Calu3 (cell line): Measurements from ENCODE around the gene ADARB1. TPM values are rescaled to one million over a fixed set of nuclear protein-coding genes. Genes with fewer than 3 reads are reported as not detected.

Experiments used
- BruUV-seq: library from RNA; stranded (reverse); fragments of 400-500 nt; replicated peaks from 2 replicates; lab custom pipeline; 2021; lab: Mats Ljungman, UMichigan
- CTCF ChIA-PET: fragments of 300-600 bp; sonication (Branson Sonifier 250); formaldehyde crosslinking; loops from one replicate; lab custom pipeline; 2022; ENCODE audit warnings: antibody characterized with exemption; lab: Charles Lee
- DNase-seq: peaks from one replicate; pipeline ENCODE4 v3.0.0; 2022
- H3K27ac Mint-ChIP-seq: one replicate; pipeline ENCODE4 v1.8.0; 2022; ENCODE audit warnings: mixed read lengths; ENCODE audit not compliant: unreplicated experiment
- H3K27me3 Mint-ChIP-seq: one replicate; pipeline ENCODE4 v1.8.0; 2022; ENCODE audit warnings: mixed read lengths; ENCODE audit not compliant: unreplicated experiment
- H3K36me3 Mint-ChIP-seq: one replicate; pipeline ENCODE4 v1.8.0; 2022; ENCODE audit warnings: mild to moderate bottlenecking, moderate library complexity, mixed read lengths; ENCODE audit not compliant: insufficient read depth, unreplicated experiment
- H3K4me1 Mint-ChIP-seq: one replicate; pipeline ENCODE4 v1.8.0; 2022; ENCODE audit warnings: mild to moderate bottlenecking, low read depth, mixed read lengths; ENCODE audit not compliant: unreplicated experiment
- H3K4me3 Mint-ChIP-seq: one replicate; pipeline ENCODE4 v1.8.0; 2022; ENCODE audit warnings: mild to moderate bottlenecking, low read depth, moderate library complexity, mixed read lengths; ENCODE audit not compliant: unreplicated experiment
- H3K9me3 Mint-ChIP-seq: one replicate; pipeline ENCODE4 v1.8.0; 2022; ENCODE audit warnings: low read depth, mixed read lengths; ENCODE audit not compliant: unreplicated experiment
- intact Hi-C: fragments of 100-400 bp; cut with micrococcal nuclease; formaldehyde crosslinking; loops from one replicate; pipeline ENCODE4 v1.10.0; 2022; ENCODE audit not compliant: unreplicated experiment
- total RNA-seq: library from RNA; stranded (reverse); gene quantifications from 2 replicates; pipeline ENCODE4 v1.2.3, GENCODE V29; 2022
- TF ChIP-seq, protein P1 (sequence below): fragments of 200-600 bp; IDR thresholded peaks from one replicate; pipeline ENCODE4 v1.8.0; 2022; ENCODE audit warnings: antibody characterized with exemption; ENCODE audit not compliant: unreplicated experiment

ADARB1 gene
- total RNA-seq, 1 experiment from 2014 or later, result 2.8 TPM

DNA sequence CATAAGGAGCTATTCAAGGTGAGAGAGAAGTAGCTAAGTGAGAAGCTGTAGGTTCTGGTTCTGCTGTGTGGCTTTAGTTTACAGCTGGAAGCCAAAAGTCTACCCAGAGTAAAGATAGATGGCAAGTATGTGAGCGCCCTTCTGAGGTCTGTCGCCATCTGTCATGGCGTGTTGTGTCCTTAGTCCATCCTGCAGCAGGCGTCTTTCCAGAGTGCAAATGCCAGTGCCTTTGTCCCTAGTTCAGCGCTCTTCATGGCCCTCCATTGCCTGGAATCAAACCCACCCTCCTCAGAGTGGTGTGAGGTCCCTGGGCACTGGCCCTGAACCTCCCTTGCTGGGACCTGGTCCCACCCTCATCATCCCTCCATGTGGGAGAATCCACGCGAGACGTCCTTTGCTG is 96.6 kb downstream of the ADARB1 start:
- Mint-ChIP-seq H3K36me3 (no peaks in the 10 kb centered on the region), H3K4me3 (no peak overlapping the region), H3K27ac (no peak overlapping the region), H3K4me1 (no peaks in the 10 kb centered on the region), H3K9me3 (no peaks in the 10 kb centered on the region), H3K27me3 (no peaks in the 10 kb centered on the region)
- TF ChIP-seq, protein P1, sequence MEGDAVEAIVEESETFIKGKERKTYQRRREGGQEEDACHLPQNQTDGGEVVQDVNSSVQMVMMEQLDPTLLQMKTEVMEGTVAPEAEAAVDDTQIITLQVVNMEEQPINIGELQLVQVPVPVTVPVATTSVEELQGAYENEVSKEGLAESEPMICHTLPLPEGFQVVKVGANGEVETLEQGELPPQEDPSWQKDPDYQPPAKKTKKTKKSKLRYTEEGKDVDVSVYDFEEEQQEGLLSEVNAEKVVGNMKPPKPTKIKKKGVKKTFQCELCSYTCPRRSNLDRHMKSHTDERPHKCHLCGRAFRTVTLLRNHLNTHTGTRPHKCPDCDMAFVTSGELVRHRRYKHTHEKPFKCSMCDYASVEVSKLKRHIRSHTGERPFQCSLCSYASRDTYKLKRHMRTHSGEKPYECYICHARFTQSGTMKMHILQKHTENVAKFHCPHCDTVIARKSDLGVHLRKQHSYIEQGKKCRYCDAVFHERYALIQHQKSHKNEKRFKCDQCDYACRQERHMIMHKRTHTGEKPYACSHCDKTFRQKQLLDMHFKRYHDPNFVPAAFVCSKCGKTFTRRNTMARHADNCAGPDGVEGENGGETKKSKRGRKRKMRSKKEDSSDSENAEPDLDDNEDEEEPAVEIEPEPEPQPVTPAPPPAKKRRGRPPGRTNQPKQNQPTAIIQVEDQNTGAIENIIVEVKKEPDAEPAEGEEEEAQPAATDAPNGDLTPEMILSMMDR, result no peak
- DNase-seq, result no peak
- CTCF ChIA-PET, result no interaction called here
- BruUV-seq, result no TSS peak
- intact Hi-C loops, result no loop called here

DNA sequence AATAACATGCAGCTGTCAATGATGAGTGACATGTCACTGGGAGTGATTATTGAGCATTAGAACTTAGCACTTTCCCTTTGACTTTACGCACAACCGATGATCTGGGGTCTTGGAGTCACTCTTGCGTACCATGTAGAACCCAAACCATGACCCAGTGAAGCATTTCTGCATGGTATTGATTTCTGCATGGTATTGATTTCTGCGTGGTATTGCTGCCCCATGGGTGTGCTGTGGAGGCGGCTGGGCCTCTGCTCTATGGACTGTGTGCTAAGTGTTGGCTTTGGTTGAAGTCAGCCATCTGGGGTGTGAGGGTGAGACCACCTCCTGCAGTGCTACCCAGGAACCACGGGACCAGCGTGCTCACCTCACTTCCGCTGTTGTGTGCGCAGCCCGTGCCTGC is 98.0 kb downstream of the ADARB1 start:
- Mint-ChIP-seq H3K36me3 (no peaks in the 10 kb centered on the region), H3K27ac (no peak overlapping the region), H3K4me3 (no peak overlapping the region), H3K9me3 (no peaks in the 10 kb centered on the region), H3K27me3 (no peaks in the 10 kb centered on the region), H3K4me1 (no peaks in the 10 kb centered on the region)
- TF ChIP-seq, protein P1, result no peak
- DNase-seq, result no peak
- BruUV-seq, result no TSS peak
- CTCF ChIA-PET, result no interaction called here
- intact Hi-C loops, result no loop called here

DNA sequence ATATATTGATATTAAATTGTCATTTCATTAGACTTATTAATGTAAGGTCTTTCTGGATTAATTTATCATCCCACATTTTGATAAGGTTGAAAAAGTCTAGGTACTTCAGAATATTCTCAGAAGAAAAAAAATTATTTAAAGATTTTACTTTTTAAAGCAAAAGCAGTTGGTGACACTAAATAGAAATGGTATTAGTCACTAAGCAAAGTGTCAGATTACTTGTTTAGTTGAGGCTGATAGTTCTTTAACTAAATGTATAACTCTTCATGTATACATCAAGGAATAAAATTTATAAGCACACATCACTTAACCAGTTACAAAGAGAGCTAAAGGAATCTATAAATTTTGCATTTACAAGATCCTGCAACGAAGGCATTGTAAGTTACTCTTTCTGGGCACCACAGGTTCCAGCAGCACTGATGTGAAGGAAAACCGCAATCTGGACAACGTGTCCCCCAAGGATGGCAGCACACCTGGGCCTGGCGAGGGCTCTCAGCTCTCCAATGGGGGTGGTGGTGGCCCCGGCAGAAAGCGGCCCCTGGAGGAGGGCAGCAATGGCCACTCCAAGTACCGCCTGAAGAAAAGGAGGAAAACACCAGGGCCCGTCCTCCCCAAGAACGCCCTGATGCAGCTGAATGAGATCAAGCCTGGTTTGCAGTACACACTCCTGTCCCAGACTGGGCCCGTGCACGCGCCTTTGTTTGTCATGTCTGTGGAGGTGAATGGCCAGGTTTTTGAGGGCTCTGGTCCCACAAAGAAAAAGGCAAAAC is 101.1 kb downstream of the ADARB1 start:
- BruUV-seq, result no TSS peak
- TF ChIP-seq, protein P1, result no peak
- H3K4me1 Mint-ChIP-seq, result no peaks in the 10 kb centered on the region
- intact Hi-C loops, result no loop called here
- H3K4me3 Mint-ChIP-seq, result no peak overlapping the region
- DNase-seq, result no peak
- no peaks in the 10 kb centered on the region for H3K27me3 Mint-ChIP-seq
- no peak overlapping the region for H3K27ac Mint-ChIP-seq
- CTCF ChIA-PET, result no interaction called here
- no peaks in the 10 kb centered on the region for H3K36me3 Mint-ChIP-seq
- H3K9me3 Mint-ChIP-seq, result no peaks in the 10 kb centered on the region

DNA sequence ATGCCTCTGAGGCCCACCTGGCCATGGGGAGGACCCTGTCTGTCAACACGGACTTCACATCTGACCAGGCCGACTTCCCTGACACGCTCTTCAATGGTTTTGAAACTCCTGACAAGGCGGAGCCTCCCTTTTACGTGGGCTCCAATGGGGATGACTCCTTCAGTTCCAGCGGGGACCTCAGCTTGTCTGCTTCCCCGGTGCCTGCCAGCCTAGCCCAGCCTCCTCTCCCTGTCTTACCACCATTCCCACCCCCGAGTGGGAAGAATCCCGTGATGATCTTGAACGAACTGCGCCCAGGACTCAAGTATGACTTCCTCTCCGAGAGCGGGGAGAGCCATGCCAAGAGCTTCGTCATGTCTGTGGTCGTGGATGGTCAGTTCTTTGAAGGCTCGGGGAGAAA is 101.8 kb downstream of the ADARB1 start:
- peaks cover 4% of the 10 kb centered on the region for H3K27me3 Mint-ChIP-seq
- H3K27ac Mint-ChIP-seq, result no peak overlapping the region
- no peaks in the 10 kb centered on the region for H3K4me1 Mint-ChIP-seq
- TF ChIP-seq, protein P1, result no peak
- H3K4me3 Mint-ChIP-seq, result no peak overlapping the region
- CTCF ChIA-PET, result no interaction called here
- BruUV-seq, result no TSS peak
- no peaks in the 10 kb centered on the region for H3K36me3 Mint-ChIP-seq
- no peaks in the 10 kb centered on the region for H3K9me3 Mint-ChIP-seq
- DNase-seq, result no peak
- intact Hi-C loops, result no loop called here
